ENCODE results near the gene VWC2L. TPM values are rescaled to one million over a fixed set of nuclear protein-coding genes. Genes with fewer than 3 reads are reported as not detected.

Gene VWC2L
- polyA plus RNA-seq, 1 donor from 2014 or later = 0.31 TPM

- no peaks in the 10 kb centered on the region for H4K20me1 ChIP-seq (ENCODE audit: insufficient read depth)
- H3K27ac ChIP-seq (ENCODE audit: low read length) = no peak overlapping the region
- H3K9ac ChIP-seq (ENCODE audit: low read length) = no peak overlapping the region
- H3K27me3 ChIP-seq (ENCODE audit: insufficient read depth, low read depth, low read length) = no peaks in the 10 kb centered on the region
- H3K9me2 ChIP-seq (ENCODE audit: insufficient read depth, low read length) = no peaks in the 10 kb centered on the region
- no peak overlapping the region for H3K4me2 ChIP-seq (ENCODE audit: low read length)
- no peak overlapping the region for H3K4me3 ChIP-seq (ENCODE audit: low read length)
- no peak overlapping the region for H2AFZ ChIP-seq (ENCODE audit: low read depth, low read length)
- H3K9me3 ChIP-seq (ENCODE audit: low read length) = no peaks in the 10 kb centered on the region
- H3F3A ChIP-seq (ENCODE audit: insufficient read depth, low read length, poor library complexity, severe bottlenecking) = no peaks in the 10 kb centered on the region
- no peak for TF ChIP-seq EZH2 (IDR thresholded peaks at IDR 0.05; ENCODE audit: borderline replicate concordance, insufficient read depth, low read length, poor library complexity, severe bottlenecking)
- no peak for TF ChIP-seq REST (IDR thresholded peaks at IDR 0.05; ENCODE audit: borderline replicate concordance)
- TF ChIP-seq CTCF (IDR thresholded peaks at IDR 0.05; ENCODE audit: poor library complexity, severe bottlenecking) = no peak
- TF ChIP-seq TAF1 (IDR thresholded peaks at IDR 0.05; ENCODE audit: low read depth) = no peak
- TF ChIP-seq POLR2AphosphoS5 (IDR thresholded peaks at IDR 0.05) = no peak
- no peak for TF ChIP-seq EP300 (conservative IDR thresholded peaks at IDR 0.05; ENCODE audit: poor library complexity, severe bottlenecking)
- no peak for TF ChIP-seq SMC3 (conservative IDR thresholded peaks at IDR 0.05; ENCODE audit: poor library complexity)
- TF ChIP-seq RAD21 (conservative IDR thresholded peaks at IDR 0.05) = no peak
- no peak for TF ChIP-seq MXI1 (conservative IDR thresholded peaks at IDR 0.05; ENCODE audit: poor library complexity, severe bottlenecking)
- no peaks in the 10 kb centered on the region for H3K36me3 ChIP-seq (ENCODE audit: insufficient read depth, low read length)
- no peaks in the 10 kb centered on the region for H3K79me2 ChIP-seq (replicated peaks; ENCODE audit: insufficient read depth, low read length)
Observed at GRCh38 chr2:214533541-214533940, 122.7 kb downstream of the VWC2L start.

GRCh38 chr2:214536625-214537024, 125.8 kb downstream of the VWC2L start:
- Histone ChIP-seq H3K9me3 (ENCODE audit: low read length) (no peaks in the 10 kb centered on the region), H3K27me3 (ENCODE audit: insufficient read depth, low read depth, low read length) (no peaks in the 10 kb centered on the region), H4K20me1 (ENCODE audit: insufficient read depth) (no peaks in the 10 kb centered on the region), H3F3A (ENCODE audit: insufficient read depth, low read length, poor library complexity, severe bottlenecking) (no peaks in the 10 kb centered on the region), H2AFZ (ENCODE audit: low read depth, low read length) (no peak overlapping the region), H3K4me2 (ENCODE audit: low read length) (no peak overlapping the region), H3K4me3 (ENCODE audit: low read length) (no peak overlapping the region), H3K9ac (ENCODE audit: low read length) (no peak overlapping the region), H3K27ac (ENCODE audit: low read length) (no peak overlapping the region), H3K36me3 (ENCODE audit: insufficient read depth, low read length) (no peaks in the 10 kb centered on the region), H3K79me2 (replicated peaks; ENCODE audit: insufficient read depth, low read length) (no peaks in the 10 kb centered on the region), H3K9me2 (ENCODE audit: insufficient read depth, low read length) (no peaks in the 10 kb centered on the region)
- TF ChIP-seq RAD21 (conservative IDR thresholded peaks at IDR 0.05) (no peak), REST (IDR thresholded peaks at IDR 0.05; ENCODE audit: borderline replicate concordance) (no peak), EP300 (conservative IDR thresholded peaks at IDR 0.05; ENCODE audit: poor library complexity, severe bottlenecking) (no peak), MXI1 (conservative IDR thresholded peaks at IDR 0.05; ENCODE audit: poor library complexity, severe bottlenecking) (no peak), TAF1 (IDR thresholded peaks at IDR 0.05; ENCODE audit: low read depth) (no peak), POLR2AphosphoS5 (IDR thresholded peaks at IDR 0.05) (no peak), EZH2 (IDR thresholded peaks at IDR 0.05; ENCODE audit: borderline replicate concordance, insufficient read depth, low read length, poor library complexity, severe bottlenecking) (no peak), CTCF (IDR thresholded peaks at IDR 0.05; ENCODE audit: poor library complexity, severe bottlenecking) (no peak), SMC3 (conservative IDR thresholded peaks at IDR 0.05; ENCODE audit: poor library complexity) (no peak)
